HUES48 (cell line): ENCODE results near the gene PAAF1.

Experiments used
- H3K27ac ChIP-seq: one replicate; pipeline ENCODE4 v1.7.0; 2013; ENCODE audit warnings: low read depth, low read length, inconsistent platforms
- H3K27me3 ChIP-seq: 2 replicates; pipeline ENCODE4 v1.6.1; 2013; ENCODE audit warnings: mild to moderate bottlenecking, low read length; ENCODE audit not compliant: control insufficient read depth, insufficient read depth
- H3K36me3 ChIP-seq: 2 replicates; pipeline ENCODE4 v1.6.1; 2013; ENCODE audit warnings: low read length; ENCODE audit not compliant: control insufficient read depth, insufficient read depth
- H3K4me1 ChIP-seq: 2 replicates; pipeline ENCODE4 v1.6.1; 2013; ENCODE audit warnings: mild to moderate bottlenecking, low read length; ENCODE audit not compliant: control insufficient read depth, insufficient read depth
- H3K4me3 ChIP-seq: 2 replicates; pipeline ENCODE4 v1.5.1; 2013; ENCODE audit warnings: mild to moderate bottlenecking, low read depth, low read length
- H3K9ac ChIP-seq: 2 replicates; pipeline ENCODE4 v1.6.1; 2013; ENCODE audit warnings: mild to moderate bottlenecking, low read depth, low read length, moderate library complexity
- H3K9me3 ChIP-seq: 2 replicates; pipeline ENCODE4 v1.6.1; 2013; ENCODE audit warnings: low read length; ENCODE audit not compliant: control insufficient read depth, insufficient read depth

Gene PAAF1

DNA sequence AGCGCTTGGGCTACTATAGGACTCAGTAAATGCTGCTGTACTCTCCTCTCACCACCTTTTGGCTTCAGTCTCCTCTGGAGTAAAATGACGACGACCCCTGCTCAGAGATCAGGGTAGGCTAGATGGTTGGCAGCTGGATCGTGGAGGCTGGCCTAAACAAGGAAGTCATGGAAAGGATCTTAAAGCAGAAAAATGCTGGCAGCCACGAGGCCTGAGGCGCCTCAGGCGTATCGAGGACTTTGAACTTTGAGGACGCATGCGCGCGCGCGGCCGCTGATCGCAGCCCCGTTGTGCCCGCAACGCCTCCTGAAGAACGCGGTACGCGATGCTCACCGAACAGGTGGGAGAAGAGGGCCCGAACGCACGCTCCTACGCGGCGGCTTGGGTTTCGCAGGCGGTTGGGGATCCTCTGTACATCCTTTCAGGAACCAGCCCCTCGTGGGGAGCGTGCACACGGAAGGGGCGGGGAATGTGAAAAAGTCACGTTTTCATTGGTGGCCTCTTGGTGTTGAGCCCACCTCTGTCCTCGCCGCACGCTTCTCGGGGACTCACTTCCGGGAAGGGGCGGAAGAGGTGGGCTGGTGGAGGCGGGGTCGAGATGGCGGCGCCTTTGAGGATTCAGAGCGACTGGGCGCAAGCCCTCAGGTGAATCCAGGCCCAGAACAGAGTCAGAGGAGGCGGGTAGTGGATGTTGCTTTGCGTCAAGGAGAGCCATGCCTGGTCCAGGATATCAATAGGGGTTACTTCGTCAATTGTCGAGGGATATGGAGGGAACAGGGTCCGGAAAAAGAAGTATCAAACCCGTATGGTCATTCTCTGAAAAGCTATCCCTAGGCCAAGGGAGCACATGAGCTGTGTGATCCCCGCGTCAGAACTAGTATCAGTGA is at the start of gene PAAF1, which contains the start of gene COA4:
Gene PAAF1 (plus strand): TSS at position 576 of the 887 bp plus-strand sequence. CDS start 23 bp downstream, at position 599.
Gene COA4 (minus strand): TSS at position 423 of the 887 bp plus-strand sequence. CDS start 3,468 bp downstream, outside the sequence.
- Histone ChIP-seq H3K4me3 (peak within 1 kb of the TSS; percentile 94), H3K27me3 (no peaks in the 10 kb centered on the region), H3K9me3 (no peaks in the 10 kb centered on the region), H3K4me1 (peaks cover 7% of the 10 kb centered on the region; the same call in 1 of the 2 replicates), H3K27ac (peak within 1 kb of the TSS; percentile 97), H3K36me3 (peaks cover 37% of the 10 kb centered on the region), H3K9ac (peak within 1 kb of the TSS; percentile 97)

DNA sequence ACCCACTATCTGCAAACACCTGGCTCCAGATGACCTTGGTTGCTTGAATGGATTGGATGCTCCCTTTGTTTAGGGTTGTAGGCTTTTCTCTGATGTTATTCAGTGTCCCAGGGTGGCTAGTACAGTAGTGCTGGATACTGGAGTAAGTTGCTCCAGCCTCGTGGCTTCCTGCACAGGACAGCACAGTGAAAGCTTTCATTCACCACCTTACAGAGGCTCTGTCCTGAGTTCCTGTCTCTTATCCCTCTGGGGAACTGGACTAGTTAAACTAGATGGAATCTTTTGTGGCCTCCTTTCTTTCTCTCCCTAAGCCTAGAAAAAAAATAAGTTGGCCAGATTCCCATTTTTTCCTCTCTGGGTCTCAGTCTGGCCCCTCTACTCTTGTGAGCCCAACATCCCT is 46.5 kb upstream of the PAAF1 start:
- Histone ChIP-seq H3K9ac (no peak overlapping the region), H3K27ac (no peak overlapping the region), H3K9me3 (no peaks in the 10 kb centered on the region), H3K4me1 (no peaks in the 10 kb centered on the region), H3K36me3 (peaks cover 16% of the 10 kb centered on the region; the same call in 1 of the 2 replicates), H3K27me3 (no peaks in the 10 kb centered on the region), H3K4me3 (no peak overlapping the region)

- H3K9me3 ChIP-seq, result no peaks in the 10 kb centered on the region
- H3K9ac ChIP-seq, result no peak overlapping the region
- H3K27ac ChIP-seq, result no peak overlapping the region
- H3K4me1 ChIP-seq, result peaks cover 1% of the 10 kb centered on the region; the same call in 1 of the 2 replicates
- H3K36me3 ChIP-seq, result 0 out of 2 replicates have a peak, but pooled peaks cover 3% of the 10 kb centered on the region
- no peaks in the 10 kb centered on the region for H3K27me3 ChIP-seq
- no peak overlapping the region for H3K4me3 ChIP-seq
Observed at GRCh38 chr11:73833067-73833466, 43.7 kb upstream of the PAAF1 start.

DNA sequence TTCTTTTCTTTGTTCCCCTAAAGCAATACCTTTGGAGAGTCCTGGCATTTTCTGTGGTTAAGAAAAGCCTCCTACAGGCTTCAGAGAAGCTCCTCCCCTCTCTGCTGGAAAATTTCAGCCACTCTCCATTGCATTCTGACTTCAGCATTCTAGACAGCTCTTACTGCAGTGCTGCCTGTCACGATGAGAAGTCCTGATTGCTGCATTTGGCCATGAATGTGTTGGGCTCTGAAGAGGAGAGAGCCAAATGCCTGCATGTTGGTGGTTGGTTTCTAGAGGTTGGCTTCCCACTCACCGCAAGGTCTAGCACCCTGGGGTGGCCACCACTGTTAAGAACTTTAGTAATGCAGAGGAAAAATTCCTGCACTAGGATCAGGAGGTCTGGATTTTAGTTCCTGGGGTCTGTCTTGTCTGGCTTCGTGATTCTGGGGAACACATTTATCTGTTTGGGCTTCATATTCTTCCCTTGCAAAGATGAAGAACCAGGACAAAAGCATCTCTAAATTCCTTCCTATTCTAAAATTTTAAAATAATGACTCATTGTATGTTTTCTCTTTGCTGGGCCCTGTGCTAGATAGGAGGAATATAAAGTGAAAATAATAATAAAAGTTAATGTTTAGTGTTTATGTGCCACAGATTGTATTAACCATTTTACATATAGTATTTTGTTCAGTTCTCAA is 38.2 kb upstream of the PAAF1 start:
- Histone ChIP-seq H3K9me3 (no peaks in the 10 kb centered on the region), H3K27me3 (no peaks in the 10 kb centered on the region), H3K9ac (no peak overlapping the region), H3K4me1 (peaks cover 8% of the 10 kb centered on the region; the same call in 1 of the 2 replicates), H3K27ac (peak overlapping the region; percentile 59), H3K36me3 (no peaks in the 10 kb centered on the region), H3K4me3 (no peak overlapping the region)

DNA sequence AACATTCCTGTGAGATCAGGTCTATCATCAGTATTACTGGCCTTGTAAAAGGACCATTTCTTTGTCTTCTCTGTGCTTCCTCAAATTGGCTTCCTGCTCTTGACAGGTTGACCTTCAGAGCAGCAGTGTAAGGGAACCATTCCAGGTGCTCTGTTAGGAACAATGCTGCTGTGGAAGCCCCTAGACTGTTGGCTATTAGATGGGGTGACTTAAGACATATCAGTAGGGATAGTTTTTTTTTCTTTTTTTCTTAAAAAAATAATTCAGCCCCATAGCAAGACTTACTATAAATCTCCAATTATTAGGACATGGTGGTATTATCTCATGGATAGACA is 37.7 kb upstream of the PAAF1 start:
- no peak overlapping the region for H3K9ac ChIP-seq
- no peaks in the 10 kb centered on the region for H3K36me3 ChIP-seq
- no peaks in the 10 kb centered on the region for H3K9me3 ChIP-seq
- no peak overlapping the region for H3K4me3 ChIP-seq
- H3K27me3 ChIP-seq, result no peaks in the 10 kb centered on the region
- peaks cover 8% of the 10 kb centered on the region; the same call in 1 of the 2 replicates for H3K4me1 ChIP-seq
- H3K27ac ChIP-seq, result no peak overlapping the region

DNA sequence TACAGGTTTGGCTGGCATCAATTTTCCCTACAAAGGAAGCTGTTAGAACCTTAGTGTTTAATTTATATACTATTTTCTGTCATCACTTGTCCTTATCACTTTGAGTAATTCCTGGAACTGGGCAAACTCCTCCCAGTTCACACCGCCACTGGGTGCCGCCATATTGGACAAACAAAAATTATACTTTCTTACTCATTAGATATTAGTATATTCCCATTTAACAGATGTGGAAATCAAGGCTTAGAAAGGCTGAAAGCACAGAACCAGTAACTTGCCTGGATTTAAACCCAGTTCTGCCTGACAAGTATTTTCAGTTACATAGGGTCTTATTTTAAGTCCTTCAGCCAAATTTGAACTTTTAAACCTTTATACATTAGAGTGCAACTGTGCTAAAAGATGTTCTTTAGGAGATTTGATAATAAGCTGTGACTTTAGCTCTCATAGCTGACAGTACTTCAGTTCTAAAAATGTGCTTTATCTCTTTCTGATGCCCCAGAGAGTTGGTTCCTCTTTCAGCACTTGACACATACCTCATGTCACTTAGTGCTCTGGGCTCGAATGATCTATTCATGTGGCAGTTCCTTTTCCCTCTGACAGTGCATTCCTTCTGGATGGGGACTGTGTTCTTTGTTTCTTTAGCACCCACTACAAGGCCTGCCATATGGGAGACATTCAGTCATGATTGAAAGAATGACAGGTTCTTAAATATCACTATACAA is 25.6 kb upstream of the PAAF1 start:
- H3K36me3 ChIP-seq, result no peaks in the 10 kb centered on the region
- H3K27ac ChIP-seq, result no peak overlapping the region
- no peaks in the 10 kb centered on the region for H3K27me3 ChIP-seq
- H3K9ac ChIP-seq, result no peak overlapping the region
- peaks cover 3% of the 10 kb centered on the region; the same call in 1 of the 2 replicates for H3K4me1 ChIP-seq
- H3K4me3 ChIP-seq, result no peak overlapping the region
- no peaks in the 10 kb centered on the region for H3K9me3 ChIP-seq

DNA sequence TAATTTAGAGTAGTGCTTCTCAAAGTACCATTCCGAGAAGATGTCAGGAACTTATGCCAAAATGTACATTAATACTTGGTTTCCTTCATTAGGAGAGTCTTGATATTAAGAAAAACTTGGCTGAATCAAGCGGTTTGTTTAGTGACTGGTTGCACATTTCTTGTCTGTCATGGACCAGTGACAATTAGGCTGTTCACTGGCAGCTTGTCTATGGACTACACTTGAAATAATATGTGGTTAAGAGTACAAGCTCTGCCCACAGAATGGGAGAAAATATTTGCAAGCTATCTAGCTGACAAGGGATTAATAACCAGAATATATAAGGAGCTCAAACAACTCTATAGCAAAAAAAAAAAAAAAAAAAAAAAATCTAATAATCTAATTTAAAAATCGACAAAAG is 24.8 kb upstream of the PAAF1 start:
- Histone ChIP-seq H3K4me3 (no peak overlapping the region), H3K9ac (no peak overlapping the region), H3K4me1 (peaks cover 5% of the 10 kb centered on the region; the same call in 1 of the 2 replicates), H3K36me3 (no peaks in the 10 kb centered on the region), H3K27ac (no peak overlapping the region), H3K9me3 (no peaks in the 10 kb centered on the region), H3K27me3 (no peaks in the 10 kb centered on the region)

DNA sequence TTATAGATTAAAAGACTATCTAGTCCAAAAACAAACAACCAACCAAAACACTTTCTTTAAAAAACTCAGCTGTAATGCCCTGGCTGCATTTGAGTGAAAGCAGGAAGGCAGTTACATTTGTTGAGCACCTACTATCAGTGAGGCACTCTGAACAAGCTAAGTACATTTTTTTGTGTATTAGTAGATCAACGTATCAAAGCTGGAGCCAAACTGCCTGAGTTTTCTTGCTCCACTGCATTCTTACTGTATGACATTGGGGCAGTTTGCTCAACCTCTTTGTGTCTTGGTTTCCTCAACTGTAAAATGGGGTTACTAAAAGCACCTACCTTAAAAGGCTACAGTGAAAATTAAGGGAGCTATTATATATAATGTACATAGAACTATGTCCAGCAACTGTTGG is 22.1 kb upstream of the PAAF1 start:
- no peaks in the 10 kb centered on the region for H3K9me3 ChIP-seq
- no peak overlapping the region for H3K4me3 ChIP-seq
- H3K27me3 ChIP-seq, result no peaks in the 10 kb centered on the region
- H3K36me3 ChIP-seq, result peaks cover under 1% of the 10 kb centered on the region; the same call in 1 of the 2 replicates
- H3K27ac ChIP-seq, result no peak overlapping the region
- H3K9ac ChIP-seq, result no peak overlapping the region
- peaks cover 5% of the 10 kb centered on the region; the same call in 1 of the 2 replicates for H3K4me1 ChIP-seq

DNA sequence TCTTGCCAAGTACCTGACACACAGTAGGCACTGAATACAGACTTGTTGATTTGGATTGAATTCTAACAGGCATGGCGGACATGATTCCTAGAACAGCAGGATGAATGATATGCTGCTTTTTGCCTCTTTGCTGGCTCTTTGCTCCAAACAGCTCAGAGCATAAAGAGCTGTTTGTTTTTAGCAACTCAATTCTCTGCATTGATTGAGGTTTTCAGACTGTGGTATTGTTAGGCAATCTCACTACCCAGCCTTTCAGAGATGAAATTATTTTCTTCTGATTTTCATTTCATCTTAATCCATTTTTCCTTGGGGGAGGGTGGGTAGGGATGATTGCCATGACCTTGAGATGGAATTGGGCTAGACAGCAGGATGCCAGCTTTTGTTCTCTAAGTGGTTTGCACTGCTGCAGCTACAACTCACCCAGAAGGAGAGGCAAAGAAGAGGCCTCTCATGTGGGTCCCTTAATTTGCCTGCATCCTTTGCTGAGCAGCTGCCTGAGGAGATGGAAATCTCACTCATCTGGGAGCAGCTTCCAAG is 20.7 kb upstream of the PAAF1 start:
- no peaks in the 10 kb centered on the region for H3K9me3 ChIP-seq
- peak overlapping the region; percentile 64 for H3K27ac ChIP-seq
- no peaks in the 10 kb centered on the region for H3K27me3 ChIP-seq
- no peak overlapping the region for H3K4me3 ChIP-seq
- peaks cover 10% of the 10 kb centered on the region; the same call in 1 of the 2 replicates for H3K36me3 ChIP-seq
- no peak overlapping the region for H3K9ac ChIP-seq
- H3K4me1 ChIP-seq, result peaks cover 5% of the 10 kb centered on the region; the same call in 1 of the 2 replicates

- Histone ChIP-seq H3K9me3 (no peaks in the 10 kb centered on the region), H3K27ac (no peak overlapping the region), H3K9ac (no peak overlapping the region), H3K36me3 (peaks cover 18% of the 10 kb centered on the region), H3K4me3 (no peak overlapping the region), H3K27me3 (no peaks in the 10 kb centered on the region), H3K4me1 (peaks cover 5% of the 10 kb centered on the region; the same call in 1 of the 2 replicates)
Observed at GRCh38 chr11:73859671-73860070, 17.1 kb upstream of the PAAF1 start.
